GM13976 (cell line): ENCODE data around the gene FTH1.

Source experiments
- DNase-seq: peaks from one replicate; pipeline ENCODE4 v3.0.0; 2012; ENCODE audit warnings: low spot score
- CTCF ChIP-seq: IDR thresholded peaks from 2 replicates; pipeline ENCODE4 v1.5.1; 2012; ENCODE audit warnings: borderline replicate concordance, mild to moderate bottlenecking; ENCODE audit not compliant: insufficient read depth; ENCODE audit errors: extremely low read depth, missing control alignments, control extremely low read depth
- in situ Hi-C: fragments of 300-500 bp; cut with MboI; formaldehyde crosslinking; loops from one replicate; pipeline ENCODE4 v1.12.0; 2022; ENCODE audit warnings: low sequenced_read_pairs, mixed read lengths, inconsistent platforms; ENCODE audit not compliant: unreplicated experiment

FTH1 gene

DNA sequence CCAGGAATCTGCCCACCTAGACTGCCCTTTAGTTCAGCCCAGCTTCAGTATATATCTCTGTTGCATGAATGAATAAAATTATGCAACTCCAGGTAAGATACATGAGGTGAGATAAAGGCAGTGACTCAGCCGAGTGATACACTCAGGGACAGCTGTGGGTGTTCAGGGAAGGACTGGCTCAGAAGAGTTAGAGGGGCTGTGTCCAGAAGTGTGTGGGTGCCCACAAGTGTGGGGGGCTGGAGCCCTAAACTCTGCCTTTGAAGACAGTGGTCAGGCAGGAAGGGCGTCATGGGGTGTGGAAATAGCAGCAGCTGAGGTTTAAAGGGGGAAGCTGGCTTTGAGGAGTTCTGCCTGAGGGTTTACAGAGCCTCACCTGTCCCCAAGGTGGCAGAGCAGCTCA lies 8.3 kb downstream of the FTH1 start:
- in situ Hi-C loops, result no loop called here
- TF ChIP-seq CTCF, result no peak
- DNase-seq, result no peak

DNA sequence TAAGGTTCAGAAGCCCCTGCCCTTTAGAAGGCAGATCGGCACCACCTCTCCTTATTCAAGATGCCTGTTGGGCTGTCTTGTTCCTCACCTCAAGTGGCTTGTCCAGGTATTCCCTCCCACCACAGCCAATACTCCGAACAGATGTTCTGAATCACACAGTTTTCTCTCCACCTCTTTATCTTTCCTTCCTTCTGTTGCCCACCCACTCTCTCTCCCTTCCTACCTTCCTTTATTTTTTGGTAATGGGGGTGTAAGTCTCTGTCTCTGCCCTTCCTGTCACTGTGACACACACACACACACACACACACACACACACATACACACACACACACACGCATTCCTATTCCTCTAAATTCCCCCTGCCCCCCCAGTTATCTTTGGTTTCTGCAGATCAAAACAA lies 8.8 kb downstream of the FTH1 start:
- no peak for TF ChIP-seq CTCF
- no peak for DNase-seq
- in situ Hi-C loops, result no loop called here

DNA sequence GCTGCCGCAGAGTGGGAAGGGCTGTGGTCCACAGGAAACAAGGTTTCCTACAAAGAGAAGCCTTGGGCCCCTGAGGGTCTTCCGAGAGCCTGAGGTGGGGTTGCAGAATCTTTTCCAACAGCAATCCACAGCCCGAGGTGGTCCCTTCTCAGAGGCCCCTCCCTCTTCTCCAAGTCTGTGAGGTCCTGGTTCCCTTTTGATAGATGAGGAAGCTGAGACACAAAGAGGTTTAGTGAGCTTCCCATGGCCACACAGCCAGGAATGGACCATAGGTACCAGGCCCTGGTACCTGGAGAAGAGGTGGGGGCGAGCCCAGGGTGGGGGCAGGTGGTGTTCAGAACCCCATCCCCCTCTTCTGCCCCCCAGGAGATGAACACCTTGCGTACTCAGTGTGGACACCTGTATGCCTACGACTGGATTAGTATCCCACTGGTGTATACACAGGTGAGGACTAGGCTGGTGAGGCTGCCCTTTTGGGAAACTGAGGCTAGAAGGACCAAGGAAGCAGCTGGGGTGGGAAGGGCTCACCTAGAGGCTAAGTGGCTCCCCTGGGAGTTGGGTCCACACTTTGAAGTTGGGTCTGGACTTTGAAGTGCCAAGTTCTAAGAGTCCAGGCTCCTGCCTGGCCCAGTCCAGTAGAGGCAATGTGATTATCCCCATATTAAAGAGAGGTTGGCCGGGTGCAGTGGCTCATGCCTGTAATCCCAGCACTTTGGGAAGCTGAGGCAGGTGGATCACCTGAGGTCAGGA lies 10.2 kb downstream of the FTH1 start:
- in situ Hi-C loops, result no loop called here
- no peak for DNase-seq
- no peak for TF ChIP-seq CTCF

- DNase-seq, result no peak
- no peak for TF ChIP-seq CTCF
- in situ Hi-C loops, result no loop called here
Observed at GRCh38 chr11:61956191-61957020, 11.0 kb downstream of the FTH1 start.

- TF ChIP-seq CTCF, result no peak
- in situ Hi-C loops, result no loop called here
- DNase-seq, result peak; percentile 53
Observed at GRCh38 chr11:61955422-61956135, 11.9 kb downstream of the FTH1 start.

DNA sequence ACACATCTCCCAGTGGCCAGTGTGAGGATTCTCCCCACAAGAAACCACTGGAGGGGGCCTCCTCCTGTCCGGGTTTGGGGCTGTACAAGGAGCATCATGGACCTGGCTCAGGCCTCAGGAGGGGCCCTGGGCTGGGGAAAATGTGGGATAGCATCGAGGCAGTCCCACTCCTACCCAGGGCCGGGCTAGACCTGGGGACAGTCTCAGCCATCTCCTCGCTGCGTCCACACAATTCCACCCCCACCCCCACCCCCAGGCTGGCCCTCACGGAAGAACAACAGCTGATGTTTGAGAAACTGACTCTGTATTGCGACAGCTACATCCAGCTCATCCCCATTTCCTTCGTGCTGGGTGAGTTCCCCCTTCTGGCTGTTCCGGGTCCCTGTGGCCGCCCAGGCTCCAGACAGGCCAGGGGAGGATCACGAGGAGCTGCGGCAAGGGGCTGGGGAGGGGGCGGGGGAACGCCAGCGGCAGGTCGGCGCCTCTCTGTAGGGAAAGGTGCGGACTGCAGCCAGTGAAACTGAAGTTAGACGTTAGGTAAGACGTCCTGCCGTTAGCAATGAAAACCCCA lies 12.5 kb downstream of the FTH1 start:
- no peak for TF ChIP-seq CTCF
- in situ Hi-C loops, result no loop called here
- peak; percentile 52 for DNase-seq
